ENCODE results near the gene JPH3.

- TF ChIP-seq CTCF (conservative IDR thresholded peaks at IDR 0.05; ENCODE audit: low read depth, low read length) (no peak), EZH2 (IDR thresholded peaks at IDR 0.05; ENCODE audit: borderline replicate concordance, low read depth, low read length, poor library complexity, severe bottlenecking) (no peak)
Measured at GRCh38 chr16:87652799-87653198, 50.5 kb downstream of the JPH3 start.

All from A673 (cell line).